GM21619 (cell line): ENCODE data around the gene OLFML1.
"Not testable (repeated sequence)": the region's sequence is repeated elsewhere in the genome, so short reads cannot be mapped to it uniquely, and the experiment has no call there.

ENCODE experiments used
- ATAC-seq: cut with Tn5 transposase; IDR thresholded peaks from one replicate; pipeline ENCODE4 v1.9.1; 2021; ENCODE audit not compliant: unreplicated experiment

The OLFML1 gene

DNA sequence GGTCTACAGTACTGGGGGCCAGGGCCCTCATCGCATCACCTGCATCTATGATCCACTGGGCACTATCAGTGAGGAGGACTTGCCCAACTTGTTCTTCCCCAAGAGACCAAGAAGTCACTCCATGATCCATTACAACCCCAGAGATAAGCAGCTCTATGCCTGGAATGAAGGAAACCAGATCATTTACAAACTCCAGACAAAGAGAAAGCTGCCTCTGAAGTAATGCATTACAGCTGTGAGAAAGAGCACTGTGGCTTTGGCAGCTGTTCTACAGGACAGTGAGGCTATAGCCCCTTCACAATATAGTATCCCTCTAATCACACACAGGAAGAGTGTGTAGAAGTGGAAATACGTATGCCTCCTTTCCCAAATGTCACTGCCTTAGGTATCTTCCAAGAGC, 24.7 kb downstream of the OLFML1 start:
- ATAC-seq, result no peak

DNA sequence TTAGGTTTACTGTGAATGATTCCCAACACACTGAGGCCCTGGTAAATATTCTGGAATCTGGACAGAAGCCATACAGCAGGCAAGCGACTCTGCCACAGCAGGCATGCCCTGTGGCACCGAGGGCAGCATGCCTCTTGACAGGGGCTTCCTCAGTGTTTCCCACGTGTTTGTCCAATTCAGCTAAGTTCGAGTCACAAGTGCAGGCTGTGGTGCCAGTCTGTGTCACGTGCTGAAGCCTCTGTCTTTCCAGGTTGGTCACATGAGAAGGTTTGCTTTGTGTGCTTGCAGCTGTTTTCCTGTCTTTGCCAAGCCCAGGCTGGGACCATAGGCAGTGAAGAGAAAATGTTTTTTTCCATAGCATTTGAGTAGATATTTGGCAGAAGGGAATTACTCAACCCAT, 26.1 kb downstream of the OLFML1 start:
- ATAC-seq, result no peak

DNA sequence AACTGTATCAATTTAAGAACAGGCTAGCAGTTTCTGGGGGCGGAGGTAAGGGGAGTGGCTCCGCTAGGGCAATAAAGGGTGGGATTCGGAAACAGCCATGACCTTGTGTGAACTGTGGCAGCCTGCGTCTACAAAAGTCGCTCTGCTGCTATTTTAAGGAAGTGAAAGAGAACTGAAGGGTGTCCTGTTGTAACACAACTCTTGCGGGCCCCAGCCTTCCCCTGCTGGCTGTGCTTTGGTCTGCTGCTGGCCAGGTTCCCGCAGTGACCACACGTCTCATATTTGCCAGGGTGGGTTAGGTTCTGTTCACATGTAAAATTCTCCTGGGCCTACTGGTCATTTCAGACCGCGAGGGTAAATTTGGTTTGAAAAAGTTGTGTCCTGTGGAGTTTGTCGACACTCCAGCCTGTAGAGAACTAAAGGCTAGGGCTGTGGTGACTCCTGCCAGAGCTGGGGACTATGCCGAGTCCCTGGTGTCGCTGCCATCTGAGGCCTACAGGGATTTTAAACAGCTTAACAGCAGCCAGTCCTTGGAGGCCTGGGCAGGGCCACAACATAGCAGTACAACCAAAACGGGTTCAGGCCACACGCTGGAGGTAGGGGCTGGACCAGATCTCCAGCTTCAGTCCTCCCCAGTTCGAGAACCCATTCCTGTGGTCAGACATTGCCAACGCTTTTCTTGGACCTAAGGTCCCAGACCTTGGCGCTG, 27.4 kb downstream of the OLFML1 start:
- ATAC-seq, result peak; percentile 64

DNA sequence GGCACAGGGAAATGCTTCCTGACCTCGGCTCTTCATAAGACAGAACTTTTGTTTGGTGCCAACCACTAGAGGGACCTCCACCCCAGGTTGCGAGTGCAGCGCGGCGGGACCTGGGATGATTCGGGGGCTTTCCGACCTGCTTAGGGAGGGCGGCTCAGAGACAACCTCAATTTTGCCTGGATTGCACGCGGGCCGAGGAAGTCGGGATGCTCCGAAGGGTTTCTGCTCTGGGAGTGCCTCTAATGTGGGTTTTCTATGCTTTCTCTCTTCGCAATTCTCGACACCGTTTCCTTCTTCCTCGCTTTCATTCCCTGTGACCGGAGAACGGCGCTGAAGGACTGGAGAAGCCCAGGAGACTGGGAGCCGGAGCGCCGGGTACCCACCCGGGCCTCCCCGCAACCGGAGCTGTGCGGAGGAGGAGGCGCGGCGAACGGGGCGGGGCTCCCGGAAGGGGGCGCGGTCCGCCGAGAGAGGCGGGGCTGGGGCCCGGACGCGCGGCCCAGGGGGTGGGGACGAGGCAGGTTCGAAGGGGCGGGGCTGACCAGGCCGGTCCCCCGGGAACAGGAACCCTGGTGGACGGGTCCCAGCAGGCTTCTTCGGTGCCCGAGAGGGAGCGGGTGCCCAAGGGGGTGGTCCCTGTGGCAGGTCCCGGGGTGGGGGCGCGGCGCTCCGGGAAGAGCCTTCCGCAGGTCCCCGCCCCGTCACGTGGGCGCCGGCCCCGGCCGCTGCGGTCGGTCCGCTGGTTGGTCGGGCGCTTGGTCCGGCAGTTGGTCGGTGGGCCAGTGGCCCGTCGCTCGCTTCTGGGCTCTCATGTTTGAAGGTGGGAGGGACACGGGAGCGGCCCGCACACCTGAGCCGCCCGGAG, 28.2 kb downstream of the OLFML1 start, which contains the start of gene PPFIBP2:
Gene PPFIBP2 (plus strand): TSS at position 766 of the 865 bp plus-strand sequence. CDS start 35,477 bp downstream, outside the sequence.
- peak; percentile 62 for ATAC-seq

DNA sequence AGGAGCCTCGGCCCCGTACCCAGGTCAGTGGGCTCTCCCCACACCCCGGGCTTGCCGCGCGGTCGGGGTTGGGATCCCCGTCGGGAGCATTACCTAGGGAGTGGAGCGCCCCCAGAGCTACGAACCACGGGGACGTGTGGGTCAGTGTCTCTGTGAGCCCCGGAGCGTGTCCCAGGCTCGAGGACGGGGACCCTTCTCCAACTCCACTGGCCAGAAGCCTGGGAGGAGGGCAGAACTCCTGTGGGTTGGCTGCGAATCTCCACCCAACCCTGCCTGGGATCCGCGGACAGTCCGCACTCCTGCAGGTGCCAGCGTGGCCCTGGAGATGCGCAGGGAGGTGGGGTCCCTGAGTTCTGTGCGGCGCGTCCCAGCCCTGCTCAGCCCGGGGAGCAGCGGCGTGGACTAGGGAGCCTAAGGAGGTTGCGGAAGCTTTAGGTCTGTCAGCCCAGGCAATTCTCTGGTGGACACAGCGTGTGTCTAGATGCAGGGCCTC, 28.8 kb downstream of the OLFML1 start:
- peak; percentile 6 for ATAC-seq

DNA sequence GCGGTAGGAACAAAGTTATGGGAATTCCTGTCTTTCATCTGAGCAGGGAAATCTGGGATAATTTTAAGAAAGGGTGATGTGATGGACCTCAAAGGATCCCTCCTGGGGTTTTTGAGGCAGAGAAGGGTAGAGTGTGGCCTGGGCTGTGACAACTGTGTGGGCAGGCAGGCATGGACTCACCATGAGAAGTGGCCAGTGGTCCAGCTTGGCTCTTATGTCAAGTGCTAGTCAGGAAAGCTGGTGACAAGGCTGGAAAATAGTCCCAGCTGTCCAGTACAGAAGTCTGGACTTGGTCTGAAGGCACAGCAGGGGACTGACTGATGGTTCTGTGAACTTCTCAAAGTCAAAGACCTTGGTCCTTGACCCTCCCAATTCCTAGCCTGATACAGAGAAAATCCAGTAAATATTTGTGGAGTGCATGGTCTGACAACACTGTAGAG, 30.2 kb downstream of the OLFML1 start:
- no peak for ATAC-seq

DNA sequence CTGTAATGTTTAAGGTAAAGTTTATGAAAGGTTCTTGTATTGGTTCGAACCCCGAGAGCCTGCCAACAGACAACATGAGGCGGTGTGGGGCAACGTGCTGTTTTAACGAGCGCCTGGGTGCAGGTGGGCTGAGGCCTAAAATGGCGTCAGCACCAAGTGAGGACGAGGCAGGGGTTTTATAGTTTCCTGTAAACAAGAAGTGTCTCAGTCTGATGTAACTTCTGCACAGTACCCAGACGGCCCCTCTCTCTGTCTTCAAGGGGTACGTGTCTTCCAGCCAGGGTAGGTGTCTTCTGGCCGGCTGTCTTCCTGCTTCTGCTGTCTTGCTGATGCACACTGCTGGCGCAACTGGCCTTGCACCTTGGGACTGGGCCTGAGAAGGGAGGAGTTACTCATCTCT, 31.2 kb downstream of the OLFML1 start:
- no peak for ATAC-seq

DNA sequence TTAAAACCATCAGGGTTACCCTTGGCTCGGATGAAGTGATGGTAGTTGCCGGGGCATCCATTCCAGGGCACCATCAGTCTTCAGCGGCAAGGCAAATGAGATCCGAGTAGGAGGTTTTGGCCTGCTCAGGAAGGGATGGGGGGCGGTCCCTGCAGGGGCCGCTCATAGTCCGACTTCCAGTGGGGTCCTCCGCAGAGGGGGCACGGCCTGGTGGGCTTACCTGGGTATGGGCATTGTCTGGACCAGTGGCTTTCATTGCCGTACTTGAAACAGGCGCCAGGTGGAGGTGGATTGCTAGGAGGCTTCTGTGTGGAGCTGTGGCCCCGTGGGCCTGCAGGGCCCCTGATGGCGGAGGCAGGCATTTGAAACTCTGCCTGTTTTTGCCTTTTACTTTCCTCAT, 32.4 kb downstream of the OLFML1 start:
- ATAC-seq, result not testable (repeated sequence)

DNA sequence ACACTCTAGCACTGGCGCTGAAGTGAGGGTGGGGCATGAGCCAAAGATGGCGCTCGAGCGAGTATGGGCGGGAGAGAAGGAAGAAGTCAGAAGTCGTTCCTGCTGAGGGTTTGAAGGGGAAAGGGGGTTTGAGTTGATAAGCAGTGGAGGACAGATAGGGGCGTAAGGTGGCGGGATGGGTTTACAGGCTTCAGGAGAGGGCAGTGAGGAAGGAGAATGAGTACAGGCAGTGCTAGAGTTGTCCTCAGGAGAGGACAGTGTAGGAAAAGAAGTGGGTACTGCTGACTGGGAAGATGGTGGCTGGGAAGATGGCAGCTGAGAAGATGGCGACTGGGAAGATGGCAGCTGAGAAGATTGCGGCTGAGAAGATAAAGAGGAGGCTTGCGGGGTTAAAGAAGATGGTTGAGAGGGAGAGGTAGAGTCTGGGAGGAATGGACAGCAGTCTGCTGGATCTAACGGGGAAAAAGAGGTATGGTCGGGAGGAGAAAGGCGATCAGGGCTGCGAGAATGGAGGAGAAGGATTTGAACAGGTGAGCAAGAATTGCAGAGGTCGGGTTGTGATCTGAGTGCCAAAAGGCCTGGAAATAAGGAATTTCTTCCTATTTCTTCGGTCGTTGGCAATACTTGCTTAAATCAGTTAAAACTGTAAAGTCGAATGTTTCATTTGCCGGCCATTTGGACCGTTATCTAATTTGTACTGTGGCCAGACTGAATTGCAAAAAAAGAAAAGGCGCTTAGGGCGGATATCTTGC, 33.7 kb downstream of the OLFML1 start:
- ATAC-seq, result no peak

DNA sequence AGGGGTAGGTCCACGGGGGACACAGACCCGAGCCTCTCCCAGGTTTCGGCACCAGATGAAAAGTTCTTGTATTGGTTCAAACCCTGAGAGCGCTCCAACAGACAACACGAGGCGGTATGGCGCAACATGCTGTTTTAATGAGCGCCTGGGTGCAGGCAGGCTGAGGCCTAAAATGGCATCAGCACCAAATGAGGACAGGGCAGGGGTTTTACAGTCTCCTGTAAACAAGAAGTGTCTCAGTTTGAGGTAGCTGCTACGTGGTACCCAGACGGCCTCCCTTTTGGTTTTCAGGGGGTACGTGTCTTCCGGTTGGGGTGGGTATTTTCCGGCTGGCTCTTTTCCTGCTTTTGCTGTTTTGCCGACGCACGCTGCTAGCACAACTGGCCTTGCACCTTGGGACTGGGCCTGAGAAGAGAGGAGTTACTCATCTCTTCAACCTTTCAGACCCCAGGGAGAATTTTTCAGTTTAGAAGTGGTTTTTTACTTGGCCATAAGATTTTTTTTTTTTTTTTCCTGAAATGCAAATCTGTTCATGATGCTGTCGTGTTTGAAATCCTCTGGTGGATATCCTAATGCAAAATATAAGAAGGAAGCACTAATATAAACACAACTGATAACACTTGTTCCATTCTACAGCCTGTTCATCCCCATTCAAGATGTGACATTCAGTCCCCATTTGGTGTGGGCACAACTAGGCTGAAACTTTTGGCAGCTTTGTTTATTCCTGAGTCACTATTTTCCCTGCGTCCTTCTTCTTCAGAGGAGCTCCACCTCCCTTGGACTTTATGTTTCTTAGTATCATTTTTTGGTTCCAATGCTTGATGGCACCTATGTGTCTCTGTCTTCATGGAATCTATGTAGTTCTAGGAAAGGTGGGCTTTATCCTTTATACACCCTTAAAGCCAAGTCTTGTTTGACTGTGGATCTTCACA, 35.0 kb downstream of the OLFML1 start:
- peak; percentile 53 for ATAC-seq

DNA sequence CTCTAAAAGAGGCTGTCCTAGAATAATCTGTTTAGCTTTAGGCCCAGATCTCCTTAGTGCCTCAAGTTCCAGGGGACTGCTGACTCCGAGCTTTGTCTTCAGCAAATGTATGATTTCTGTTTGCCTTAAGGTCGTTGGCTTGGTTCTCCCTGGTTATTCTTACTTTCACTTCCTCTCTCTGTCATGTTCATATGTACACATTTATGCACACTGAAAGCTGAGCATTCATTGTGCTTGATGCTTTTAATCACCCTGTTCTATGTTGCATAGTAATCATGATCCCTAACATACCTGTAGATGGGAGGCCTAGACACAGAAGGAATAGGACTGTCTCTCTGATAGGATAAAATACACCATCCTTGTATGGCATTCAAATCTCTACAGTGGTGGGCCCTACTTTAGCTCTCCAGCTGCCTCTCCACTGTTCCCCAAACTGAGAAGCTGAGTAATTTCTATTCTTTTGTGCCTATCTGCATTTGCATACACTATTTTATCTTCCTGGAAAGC, 35.7 kb downstream of the OLFML1 start:
- ATAC-seq, result peak; percentile 81

DNA sequence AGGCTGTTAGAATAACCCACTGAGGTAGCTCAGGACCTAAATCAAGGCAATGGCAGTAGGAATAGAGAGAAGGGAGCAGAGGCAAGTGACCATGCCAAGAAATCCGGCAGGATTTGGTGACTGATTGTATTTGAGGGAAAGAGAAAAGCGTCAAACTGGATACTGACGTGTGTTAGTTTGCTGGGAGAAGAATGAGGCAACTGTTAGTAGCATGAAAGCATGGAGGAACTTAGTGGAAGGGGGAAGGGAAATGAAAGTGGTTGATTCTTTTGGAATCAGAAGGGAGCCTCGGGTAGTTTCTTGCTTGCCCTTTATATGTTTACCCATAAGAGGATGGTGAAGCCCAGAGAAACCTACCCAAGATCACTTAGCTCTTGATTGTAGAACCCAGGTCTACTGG, 36.8 kb downstream of the OLFML1 start:
- ATAC-seq, result no peak

DNA sequence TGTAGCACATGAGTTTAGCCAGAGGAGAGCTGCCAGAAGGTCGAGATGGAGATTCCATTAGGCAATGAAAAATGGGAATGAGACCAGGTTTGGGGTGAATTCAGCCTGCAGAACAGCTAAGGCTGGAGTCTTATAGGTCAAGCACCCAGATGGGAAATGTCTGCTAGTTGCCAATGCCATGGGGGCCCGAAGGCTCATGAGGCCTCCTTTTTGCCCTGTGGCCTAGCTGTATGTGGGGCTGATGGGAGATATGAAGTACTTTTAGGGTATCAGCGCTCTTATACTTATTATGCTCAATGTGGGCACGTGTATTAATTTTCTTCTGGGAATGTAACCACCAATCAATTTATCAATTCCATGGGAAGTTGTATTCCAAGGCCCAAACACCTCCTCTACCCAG, 37.2 kb downstream of the OLFML1 start:
- ATAC-seq, result no peak

DNA sequence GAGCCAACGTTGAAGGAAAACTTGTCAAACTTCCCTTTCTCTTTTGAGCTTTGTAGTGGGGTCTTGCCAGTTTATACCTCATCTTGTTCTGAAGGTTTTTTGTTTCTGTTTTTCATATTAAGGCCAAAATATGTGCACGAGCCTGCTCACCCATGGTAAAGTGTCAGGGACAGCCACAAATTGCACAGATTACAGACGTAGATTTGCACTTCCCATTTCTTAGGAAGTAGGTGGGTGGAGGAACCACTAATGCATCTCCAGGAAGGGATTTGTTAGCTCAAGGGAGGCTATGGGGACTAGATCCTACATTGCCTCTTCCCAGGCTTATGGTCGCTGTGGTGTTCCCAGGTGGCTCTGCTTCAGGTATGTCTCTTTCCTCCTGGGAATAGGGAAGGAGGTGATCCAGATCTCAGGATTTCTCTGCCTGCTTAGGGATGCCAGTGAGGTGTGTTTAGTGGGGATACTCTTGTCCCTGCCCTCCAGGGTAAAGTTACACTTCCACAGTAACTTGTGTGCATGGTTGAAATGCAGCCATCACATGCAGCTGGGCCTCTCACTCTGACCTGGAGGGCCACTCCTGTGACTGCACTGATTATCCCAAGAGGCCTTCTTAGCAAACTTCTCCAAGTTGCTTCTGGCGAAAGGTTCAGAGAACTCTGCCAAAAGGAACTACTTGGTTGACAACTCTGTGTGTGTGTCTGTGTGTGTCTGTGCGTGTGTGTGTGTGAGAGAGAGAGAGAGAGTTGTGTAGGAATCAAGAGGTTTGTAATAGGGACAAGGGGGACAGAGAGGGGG, 38.3 kb downstream of the OLFML1 start:
- no peak for ATAC-seq

DNA sequence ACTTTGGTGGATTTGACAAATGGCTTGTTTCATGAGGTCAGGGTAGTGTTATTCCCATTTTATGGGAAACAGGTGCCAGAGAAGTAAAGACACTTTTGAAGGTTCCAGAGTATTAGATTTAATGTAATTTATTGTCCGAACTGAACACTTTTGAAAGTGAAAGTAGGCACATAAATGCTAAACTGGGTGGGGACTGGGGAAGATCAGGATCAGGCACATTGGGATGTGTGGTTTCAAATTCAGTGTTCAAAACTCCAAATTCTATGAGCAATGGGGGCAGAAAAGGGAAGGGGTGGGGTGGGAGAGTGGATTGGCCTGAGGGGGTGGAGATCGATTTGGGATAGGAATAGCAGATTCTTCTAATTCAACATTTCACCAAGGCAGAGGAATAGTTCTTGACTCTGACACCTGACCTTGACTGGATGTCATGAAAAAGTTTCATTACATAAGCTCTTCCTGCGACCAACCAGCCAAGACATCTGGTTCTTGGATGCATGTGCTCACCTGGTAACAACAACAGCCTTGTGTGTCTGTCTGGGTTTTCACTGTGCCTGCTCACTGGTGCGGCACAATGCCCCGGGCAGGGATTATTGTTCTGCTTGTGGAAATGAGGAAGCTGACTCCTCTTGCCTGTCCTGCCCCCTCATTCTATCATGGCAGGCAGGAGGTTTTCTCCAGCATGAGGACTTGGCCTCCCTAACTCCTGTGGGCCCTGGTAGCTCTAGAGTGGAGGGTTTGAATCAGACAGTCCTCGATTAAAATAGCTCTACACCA, 39.3 kb downstream of the OLFML1 start:
- no peak for ATAC-seq

DNA sequence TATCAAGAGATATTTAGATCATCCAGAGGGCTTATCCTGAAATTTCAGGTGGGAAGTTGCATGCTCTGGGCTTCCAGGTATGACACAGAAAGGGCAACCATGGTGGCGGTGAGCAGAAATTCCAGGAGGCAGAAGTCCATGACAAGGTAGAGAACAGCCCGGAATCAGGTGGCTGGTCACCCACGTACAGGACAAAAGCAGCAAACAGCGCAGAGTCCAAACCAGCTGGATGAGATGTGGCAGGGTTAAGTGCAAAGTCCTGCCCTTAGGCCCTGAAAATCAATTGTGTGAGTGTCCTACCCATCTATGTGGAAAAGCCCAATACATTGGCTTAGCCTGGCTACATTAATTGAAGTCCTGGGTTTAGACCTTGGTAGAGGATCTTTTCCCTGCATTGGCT, 40.1 kb downstream of the OLFML1 start:
- ATAC-seq, result no peak

DNA sequence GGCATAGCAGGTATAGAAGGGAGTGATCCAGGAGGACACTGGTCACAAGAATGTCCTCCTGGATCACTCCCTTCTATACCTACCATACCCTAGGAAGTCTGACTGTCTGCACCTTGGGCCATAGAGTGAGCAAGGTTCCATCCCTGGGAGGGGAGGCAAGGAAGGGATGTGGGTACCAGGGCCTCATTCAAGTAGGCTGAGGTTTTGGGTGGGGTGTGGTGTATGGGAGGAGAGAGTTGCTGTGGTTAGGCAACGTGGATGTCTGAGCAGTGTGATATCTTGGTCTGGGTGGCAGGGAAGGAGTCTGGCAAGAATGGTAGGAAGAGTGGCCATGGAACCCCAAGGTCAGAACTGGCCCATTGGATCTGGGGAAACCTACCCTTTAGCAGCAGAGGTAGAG, 41.7 kb downstream of the OLFML1 start:
- no peak for ATAC-seq

DNA sequence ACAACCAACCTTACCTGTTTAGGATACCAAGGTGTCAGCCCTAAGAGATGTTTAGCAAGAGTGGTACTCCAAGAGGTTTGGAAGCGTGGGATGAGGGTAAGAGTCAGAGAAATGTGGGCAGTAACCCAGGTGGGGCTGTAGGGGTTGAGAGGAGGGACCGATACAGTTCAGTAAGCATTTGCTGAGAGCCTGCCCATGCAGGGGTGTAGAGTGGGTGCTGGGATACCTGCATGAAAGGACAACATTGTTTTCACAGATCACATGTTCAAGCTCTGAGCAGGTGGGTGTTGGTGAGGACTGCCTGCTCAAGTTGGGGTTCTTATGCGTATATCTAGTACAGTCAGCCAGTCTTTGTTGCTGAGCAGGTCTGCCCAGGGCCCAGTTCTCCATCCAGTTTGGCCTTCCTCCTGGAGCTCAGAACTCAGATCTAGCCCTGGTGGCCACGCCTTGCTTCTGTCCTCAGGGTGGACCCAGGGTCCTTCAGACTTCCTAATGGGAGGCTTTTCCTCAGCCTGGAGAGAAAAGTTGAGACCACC, 43.3 kb downstream of the OLFML1 start:
- no peak for ATAC-seq
